ENCODE measurements around the gene TLCD2. TPM values are rescaled to one million over a fixed set of nuclear protein-coding genes. Genes with fewer than 3 reads are reported as not detected.
A peak's percentile ranks its signal among the peaks of the same experiment; 100 is the strongest.

Gene TLCD2
- total RNA-seq: 1 to 10 TPM in 1 of 2 donors, under 1 TPM in 1; 0.70 to 1.8 TPM

- H3K9me3 Mint-ChIP-seq: no peaks in the 10 kb centered on the region
- peak; percentile 27 to 53 for DNase-seq
- peaks cover 0 to 2% of the 10 kb centered on the region in 2 donors for H3K36me3 Mint-ChIP-seq (ENCODE audit: insufficient read depth in 2 of 2)
- ATAC-seq (replicated peaks in 1 of 2): peak; percentile 46 to 60
- H3K4me3 Mint-ChIP-seq: peak within 1 kb of the TSS; percentile 76 to 78
- H3K27ac Mint-ChIP-seq: peak within 1 kb of the TSS; percentile 75
- H3K27me3 Mint-ChIP-seq (ENCODE audit: low read depth): peaks cover 42% of the 10 kb centered on the region
- H3K4me1 Mint-ChIP-seq (ENCODE audit: low read depth): peaks cover 34% of the 10 kb centered on the region
Observed at GRCh38 chr17:1709971-1710806, at the start of gene TLCD2. Gene TLCD2, minus strand, starts transcription at chr17:1710377. Its CDS starts 135 bp downstream, at chr17:1710242.

GRCh38 chr17:1759529-1759928 lies 49.4 kb upstream of the TLCD2 start:
- no peak for ATAC-seq (replicated peaks in 1 of 2)
- Mint-ChIP-seq H3K27ac (no peak overlapping the region), H3K4me3 (no peak overlapping the region), H3K9me3 (no peaks in the 10 kb centered on the region), H3K4me1 (ENCODE audit: low read depth) (peaks cover 29% of the 10 kb centered on the region), H3K27me3 (ENCODE audit: low read depth) (no peaks in the 10 kb centered on the region), H3K36me3 (ENCODE audit: insufficient read depth in 2 of 2) (no peaks in the 10 kb centered on the region)
- no peak for DNase-seq

GRCh38 chr17:1758807-1759206 lies 48.6 kb upstream of the TLCD2 start:
- H3K4me1 Mint-ChIP-seq (ENCODE audit: low read depth): peaks cover 21% of the 10 kb centered on the region
- DNase-seq: no peak
- no peak overlapping the region for H3K27ac Mint-ChIP-seq
- H3K36me3 Mint-ChIP-seq (ENCODE audit: insufficient read depth in 2 of 2): no peaks in the 10 kb centered on the region
- no peaks in the 10 kb centered on the region for H3K27me3 Mint-ChIP-seq (ENCODE audit: low read depth)
- no peak for ATAC-seq (replicated peaks in 1 of 2)
- no peak overlapping the region for H3K4me3 Mint-ChIP-seq
- no peaks in the 10 kb centered on the region for H3K9me3 Mint-ChIP-seq

- H3K27me3 Mint-ChIP-seq (ENCODE audit: low read depth): no peaks in the 10 kb centered on the region
- H3K4me1 Mint-ChIP-seq (ENCODE audit: low read depth): no peaks in the 10 kb centered on the region
- H3K27ac Mint-ChIP-seq: no peak overlapping the region
- no peak overlapping the region for H3K4me3 Mint-ChIP-seq
- H3K9me3 Mint-ChIP-seq: no peaks in the 10 kb centered on the region
- DNase-seq: no peak
- no peaks in the 10 kb centered on the region for H3K36me3 Mint-ChIP-seq (ENCODE audit: insufficient read depth in 2 of 2)
- no peak for ATAC-seq (replicated peaks in 1 of 2)
Observed at GRCh38 chr17:1755827-1756262, 45.7 kb upstream of the TLCD2 start.

GRCh38 chr17:1755252-1755826 lies 45.2 kb upstream of the TLCD2 start:
- H3K27me3 Mint-ChIP-seq (ENCODE audit: low read depth): no peaks in the 10 kb centered on the region
- DNase-seq: no peak
- no peaks in the 10 kb centered on the region for H3K9me3 Mint-ChIP-seq
- ATAC-seq (replicated peaks in 1 of 2): no peak
- H3K4me1 Mint-ChIP-seq (ENCODE audit: low read depth): no peaks in the 10 kb centered on the region
- no peak overlapping the region for H3K4me3 Mint-ChIP-seq
- H3K36me3 Mint-ChIP-seq (ENCODE audit: insufficient read depth in 2 of 2): no peaks in the 10 kb centered on the region
- H3K27ac Mint-ChIP-seq: no peak overlapping the region

GRCh38 chr17:1754430-1755112 lies 44.4 kb upstream of the TLCD2 start:
- H3K27me3 Mint-ChIP-seq (ENCODE audit: low read depth): no peaks in the 10 kb centered on the region
- DNase-seq (no peak), ATAC-seq (replicated peaks in 1 of 2) (no peak)
- H3K27ac Mint-ChIP-seq: no peak overlapping the region
- H3K4me3 Mint-ChIP-seq: no peak overlapping the region
- H3K9me3 Mint-ChIP-seq: no peaks in the 10 kb centered on the region
- H3K36me3 Mint-ChIP-seq (ENCODE audit: insufficient read depth in 2 of 2): no peaks in the 10 kb centered on the region
- no peaks in the 10 kb centered on the region for H3K4me1 Mint-ChIP-seq (ENCODE audit: low read depth)

- ATAC-seq (replicated peaks in 1 of 2) (no peak), DNase-seq (no peak)
- Mint-ChIP-seq H3K4me3 (no peak overlapping the region), H3K4me1 (ENCODE audit: low read depth) (no peaks in the 10 kb centered on the region), H3K27me3 (ENCODE audit: low read depth) (no peaks in the 10 kb centered on the region), H3K36me3 (ENCODE audit: insufficient read depth in 2 of 2) (no peaks in the 10 kb centered on the region), H3K27ac (no peak overlapping the region), H3K9me3 (no peaks in the 10 kb centered on the region)
Observed at GRCh38 chr17:1753767-1754429, 43.7 kb upstream of the TLCD2 start.

- Mint-ChIP-seq H3K4me3 (no peak overlapping the region), H3K36me3 (ENCODE audit: insufficient read depth in 2 of 2) (no peaks in the 10 kb centered on the region), H3K4me1 (ENCODE audit: low read depth) (no peaks in the 10 kb centered on the region), H3K27ac (no peak overlapping the region), H3K9me3 (no peaks in the 10 kb centered on the region), H3K27me3 (ENCODE audit: low read depth) (no peaks in the 10 kb centered on the region)
- no peak for ATAC-seq (replicated peaks in 1 of 2)
- no peak for DNase-seq
Observed at GRCh38 chr17:1752425-1753262, 42.5 kb upstream of the TLCD2 start.

- no peaks in the 10 kb centered on the region for H3K4me1 Mint-ChIP-seq (ENCODE audit: low read depth)
- no peaks in the 10 kb centered on the region for H3K36me3 Mint-ChIP-seq (ENCODE audit: insufficient read depth in 2 of 2)
- H3K27me3 Mint-ChIP-seq (ENCODE audit: low read depth): no peaks in the 10 kb centered on the region
- ATAC-seq (replicated peaks in 1 of 2): no peak
- no peak for DNase-seq
- no peak overlapping the region for H3K27ac Mint-ChIP-seq
- no peak overlapping the region for H3K4me3 Mint-ChIP-seq
- no peaks in the 10 kb centered on the region for H3K9me3 Mint-ChIP-seq
Observed at GRCh38 chr17:1750628-1751027, 40.5 kb upstream of the TLCD2 start.

GRCh38 chr17:1746975-1747543 lies 36.9 kb upstream of the TLCD2 start:
- Mint-ChIP-seq H3K27me3 (ENCODE audit: low read depth) (no peaks in the 10 kb centered on the region), H3K4me1 (ENCODE audit: low read depth) (no peaks in the 10 kb centered on the region), H3K27ac (no peak overlapping the region), H3K36me3 (ENCODE audit: insufficient read depth in 2 of 2) (no peaks in the 10 kb centered on the region), H3K4me3 (no peak overlapping the region), H3K9me3 (no peaks in the 10 kb centered on the region)
- no peak for ATAC-seq (replicated peaks in 1 of 2)
- DNase-seq: no peak

- no peaks in the 10 kb centered on the region for H3K27me3 Mint-ChIP-seq (ENCODE audit: low read depth)
- H3K27ac Mint-ChIP-seq: no peak overlapping the region
- no peak overlapping the region for H3K4me3 Mint-ChIP-seq
- H3K9me3 Mint-ChIP-seq: no peaks in the 10 kb centered on the region
- DNase-seq (no peak), ATAC-seq (replicated peaks in 1 of 2) (no peak)
- H3K36me3 Mint-ChIP-seq (ENCODE audit: insufficient read depth in 2 of 2): no peaks in the 10 kb centered on the region
- no peaks in the 10 kb centered on the region for H3K4me1 Mint-ChIP-seq (ENCODE audit: low read depth)
Observed at GRCh38 chr17:1745513-1746020, 35.4 kb upstream of the TLCD2 start.

Measured in activated T-cell treated with anti-CD3 and anti-CD28 coated beads, Interleukin-2, amount 50 U/mL, for 72 hours (primary cell).